AG09309 (cell line): ENCODE measurements around the gene MTNR1B.

Experiments
- DNase-seq: peaks from one replicate; pipeline ENCODE4 v3.0.0-alpha.2; 2010; ENCODE audit warnings: low read depth
- H3K4me3 ChIP-seq: 2 replicates; pipeline ENCODE4 v1.5.1; 2011; ENCODE audit warnings: mild to moderate bottlenecking, low read depth, low read length, moderate library complexity; ENCODE audit not compliant: control insufficient read depth
- CTCF ChIP-seq: IDR thresholded peaks from 2 replicates; pipeline ENCODE4 v1.5.1; 2011; ENCODE audit warnings: mild to moderate bottlenecking, low read depth, low read length, inconsistent platforms; ENCODE audit not compliant: insufficient read depth, control insufficient read depth; ENCODE audit errors: missing control alignments

Gene MTNR1B

GRCh38 chr11:92981508-92982043, 12.1 kb downstream of the MTNR1B start:
- DNase-seq: no peak
- no peak for TF ChIP-seq CTCF
- H3K4me3 ChIP-seq: no peak overlapping the region

GRCh38 chr11:92986585-92986984, 17.1 kb downstream of the MTNR1B start:
- TF ChIP-seq CTCF: no peak
- H3K4me3 ChIP-seq: no peak overlapping the region
- no peak for DNase-seq

- no peak overlapping the region for H3K4me3 ChIP-seq
- DNase-seq: no peak
- no peak for TF ChIP-seq CTCF
Observed at GRCh38 chr11:92993004-92993403, 23.6 kb downstream of the MTNR1B start.

GRCh38 chr11:93000511-93001476, 31.3 kb downstream of the MTNR1B start:
- no peak overlapping the region for H3K4me3 ChIP-seq
- TF ChIP-seq CTCF: no peak
- DNase-seq: peak; percentile 56

GRCh38 chr11:93001806-93002205, 32.4 kb downstream of the MTNR1B start:
- no peak for DNase-seq
- no peak for TF ChIP-seq CTCF
- H3K4me3 ChIP-seq: no peak overlapping the region

GRCh38 chr11:93002380-93002779, 32.9 kb downstream of the MTNR1B start:
- no peak for DNase-seq
- no peak overlapping the region for H3K4me3 ChIP-seq
- no peak for TF ChIP-seq CTCF
